Chondrocyte (in vitro differentiated cells): ENCODE results near the gene TEX11. TPM values are rescaled to one million over a fixed set of nuclear protein-coding genes. Genes with fewer than 3 reads are reported as not detected.

Source experiments
- DNase-seq: peaks from one replicate; pipeline ENCODE4 v3.0.0; 2021; ENCODE audit warnings: mixed read lengths, low spot score
- H3K27ac Mint-ChIP-seq: one replicate; pipeline ENCODE4 v1.8.0; 2021; ENCODE audit warnings: mild to moderate bottlenecking, moderate library complexity, mixed read lengths; ENCODE audit not compliant: unreplicated experiment
- H3K27me3 Mint-ChIP-seq: 2 replicates; pipeline ENCODE4 v1.8.0; 2021; ENCODE audit warnings: low read depth, mixed read lengths
- H3K36me3 Mint-ChIP-seq: 2 replicates; pipeline ENCODE4 v1.8.0; 2021; ENCODE audit warnings: low read depth, mixed read lengths
- H3K4me1 Mint-ChIP-seq: 2 replicates; pipeline ENCODE4 v1.8.0; 2021; ENCODE audit warnings: low read depth, mild to moderate bottlenecking, mixed read lengths
- H3K4me3 Mint-ChIP-seq: one replicate; pipeline ENCODE4 v1.8.0; 2021; ENCODE audit warnings: mild to moderate bottlenecking, moderate library complexity, mixed read lengths; ENCODE audit not compliant: unreplicated experiment
- H3K9me3 Mint-ChIP-seq: 2 replicates; pipeline ENCODE4 v1.8.0; 2021; ENCODE audit warnings: low read depth, mixed read lengths
- total RNA-seq: library from RNA; stranded (reverse); gene quantifications from 3 replicates; pipeline ENCODE4 v1.2.1, GENCODE V29; 2021
- TF ChIP-seq, protein P1 (sequence below): fragments of 200-600 bp; sonication (generic); IDR thresholded peaks from 2 replicates; pipeline ENCODE4 v1.5.0; 2021; ENCODE audit warnings: antibody characterized with exemption, mild to moderate bottlenecking, moderate library complexity

The TEX11 gene
- total RNA-seq, 1 donor from 2014 or later: not detected

DNA sequence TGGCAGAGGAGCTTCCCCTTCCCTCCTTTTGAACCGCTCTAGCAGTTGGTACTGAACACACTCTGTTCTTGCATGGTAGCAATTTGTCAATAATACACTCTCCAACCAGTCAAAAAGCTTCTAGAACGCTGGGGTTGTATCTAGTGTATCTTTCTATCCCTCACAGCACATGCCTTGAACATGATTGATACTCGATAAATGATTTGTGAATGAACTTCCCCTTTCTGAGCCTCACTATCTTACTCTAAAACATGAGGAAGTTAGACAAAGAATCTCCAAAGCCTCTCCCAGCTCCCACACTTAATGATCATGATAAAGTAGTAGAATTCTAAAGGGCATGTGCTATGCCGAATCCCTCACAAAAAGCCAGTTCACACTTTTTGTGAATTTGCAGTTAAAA lies 399.4 kb downstream of the TEX11 start:
- Mint-ChIP-seq H3K36me3 (peaks cover 1% of the 10 kb centered on the region), H3K4me3 (no peak overlapping the region), H3K27ac (no peak overlapping the region), H3K4me1 (no peaks in the 10 kb centered on the region), H3K9me3 (peaks cover 13% of the 10 kb centered on the region), H3K27me3 (no peaks in the 10 kb centered on the region)
- TF ChIP-seq, protein P1, sequence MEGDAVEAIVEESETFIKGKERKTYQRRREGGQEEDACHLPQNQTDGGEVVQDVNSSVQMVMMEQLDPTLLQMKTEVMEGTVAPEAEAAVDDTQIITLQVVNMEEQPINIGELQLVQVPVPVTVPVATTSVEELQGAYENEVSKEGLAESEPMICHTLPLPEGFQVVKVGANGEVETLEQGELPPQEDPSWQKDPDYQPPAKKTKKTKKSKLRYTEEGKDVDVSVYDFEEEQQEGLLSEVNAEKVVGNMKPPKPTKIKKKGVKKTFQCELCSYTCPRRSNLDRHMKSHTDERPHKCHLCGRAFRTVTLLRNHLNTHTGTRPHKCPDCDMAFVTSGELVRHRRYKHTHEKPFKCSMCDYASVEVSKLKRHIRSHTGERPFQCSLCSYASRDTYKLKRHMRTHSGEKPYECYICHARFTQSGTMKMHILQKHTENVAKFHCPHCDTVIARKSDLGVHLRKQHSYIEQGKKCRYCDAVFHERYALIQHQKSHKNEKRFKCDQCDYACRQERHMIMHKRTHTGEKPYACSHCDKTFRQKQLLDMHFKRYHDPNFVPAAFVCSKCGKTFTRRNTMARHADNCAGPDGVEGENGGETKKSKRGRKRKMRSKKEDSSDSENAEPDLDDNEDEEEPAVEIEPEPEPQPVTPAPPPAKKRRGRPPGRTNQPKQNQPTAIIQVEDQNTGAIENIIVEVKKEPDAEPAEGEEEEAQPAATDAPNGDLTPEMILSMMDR: no peak
- no peak for DNase-seq

DNA sequence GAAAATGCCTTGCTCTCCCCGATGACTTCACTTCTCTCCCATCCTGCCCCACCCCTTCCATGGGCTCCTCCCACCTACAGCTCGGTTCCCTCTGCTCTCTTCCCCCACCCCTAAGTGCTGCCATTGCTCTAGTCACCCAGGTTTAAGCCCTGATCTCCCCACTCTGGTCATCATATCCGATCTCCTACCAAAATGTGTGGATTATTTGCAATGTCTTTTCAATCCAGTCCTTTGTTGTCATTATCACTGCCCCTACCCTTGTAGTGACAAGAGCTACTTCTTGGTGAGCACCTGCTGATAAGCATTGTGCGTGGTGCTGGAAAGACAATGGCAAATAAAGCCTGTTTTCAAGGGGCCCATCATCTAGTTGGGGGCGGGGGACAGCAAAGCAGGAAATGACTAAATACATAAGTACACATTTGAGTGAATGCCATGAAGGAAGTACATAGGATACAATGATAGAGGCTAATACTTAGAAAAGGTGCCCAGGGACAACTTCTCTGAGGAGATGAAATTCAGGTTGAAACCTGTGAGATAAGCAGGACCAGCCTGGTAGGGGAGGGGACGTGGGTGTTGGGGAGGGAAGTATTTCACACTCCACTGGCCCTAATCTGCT lies 400.1 kb downstream of the TEX11 start:
- TF ChIP-seq, protein P1: no peak
- Mint-ChIP-seq H3K36me3 (peaks cover 1% of the 10 kb centered on the region), H3K9me3 (peaks cover 8% of the 10 kb centered on the region), H3K4me1 (no peaks in the 10 kb centered on the region), H3K27ac (no peak overlapping the region), H3K27me3 (no peaks in the 10 kb centered on the region), H3K4me3 (no peak overlapping the region)
- no peak for DNase-seq

DNA sequence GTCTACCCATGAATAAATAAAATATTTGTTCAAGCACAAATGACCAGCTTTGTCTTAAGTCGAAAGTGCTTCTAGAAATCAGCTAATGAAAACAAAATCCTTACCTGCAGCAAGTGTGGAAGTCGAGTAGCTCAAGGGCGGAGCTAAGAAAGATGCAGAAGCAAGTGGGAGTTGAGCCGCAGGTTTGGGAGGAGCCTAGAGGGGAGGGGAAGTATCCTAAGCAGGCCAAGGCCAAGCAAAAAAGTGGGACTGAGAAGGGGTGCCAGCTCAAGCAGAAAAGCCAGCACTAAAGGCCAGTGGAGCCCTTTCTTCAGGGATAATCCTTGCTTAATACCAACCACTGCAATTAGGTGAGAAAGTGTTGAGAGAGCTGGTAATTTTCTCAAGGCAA lies 403.1 kb downstream of the TEX11 start:
- H3K27me3 Mint-ChIP-seq: no peaks in the 10 kb centered on the region
- TF ChIP-seq, protein P1: no peak
- H3K4me3 Mint-ChIP-seq: no peak overlapping the region
- peaks cover 11% of the 10 kb centered on the region for H3K9me3 Mint-ChIP-seq
- H3K36me3 Mint-ChIP-seq: peaks cover 7% of the 10 kb centered on the region
- DNase-seq: no peak
- H3K27ac Mint-ChIP-seq: no peak overlapping the region
- no peaks in the 10 kb centered on the region for H3K4me1 Mint-ChIP-seq

DNA sequence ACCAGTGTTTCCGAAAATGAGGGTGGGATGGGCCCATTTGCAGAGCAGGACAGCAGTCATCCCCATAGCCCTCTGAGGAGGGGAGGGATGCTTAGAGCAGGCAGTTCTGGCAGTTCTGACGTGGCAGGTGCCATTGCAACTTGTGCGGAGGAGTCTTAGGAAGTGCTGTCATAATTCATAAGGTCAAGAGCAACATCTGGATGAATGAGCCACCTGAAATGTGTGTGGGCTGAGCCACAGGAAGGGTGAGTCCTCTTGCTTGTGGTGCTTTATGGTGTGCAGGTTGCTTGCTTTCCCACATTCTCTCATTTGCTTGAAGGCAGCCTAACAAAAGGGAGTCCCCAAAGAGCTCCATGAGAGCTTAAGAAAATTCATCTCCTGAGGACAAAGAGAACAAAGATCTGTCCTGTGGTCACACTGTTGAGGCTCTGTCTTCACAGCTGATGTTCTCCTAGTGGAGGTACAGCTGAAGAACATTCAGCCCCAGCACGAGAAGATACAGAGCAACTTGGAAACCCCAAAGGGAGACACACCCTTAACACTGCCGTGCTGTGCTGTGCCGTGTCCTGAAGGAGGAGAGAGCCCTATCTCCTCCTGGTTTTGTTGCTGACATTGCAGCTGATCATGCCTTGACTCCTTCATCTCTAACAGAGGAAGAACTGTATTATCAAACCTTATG lies 403.6 kb downstream of the TEX11 start:
- Mint-ChIP-seq H3K4me3 (no peak overlapping the region), H3K27ac (no peak overlapping the region), H3K9me3 (peaks cover 11% of the 10 kb centered on the region), H3K36me3 (peaks cover 9% of the 10 kb centered on the region), H3K27me3 (no peaks in the 10 kb centered on the region), H3K4me1 (no peaks in the 10 kb centered on the region)
- TF ChIP-seq, protein P1: no peak
- no peak for DNase-seq

DNA sequence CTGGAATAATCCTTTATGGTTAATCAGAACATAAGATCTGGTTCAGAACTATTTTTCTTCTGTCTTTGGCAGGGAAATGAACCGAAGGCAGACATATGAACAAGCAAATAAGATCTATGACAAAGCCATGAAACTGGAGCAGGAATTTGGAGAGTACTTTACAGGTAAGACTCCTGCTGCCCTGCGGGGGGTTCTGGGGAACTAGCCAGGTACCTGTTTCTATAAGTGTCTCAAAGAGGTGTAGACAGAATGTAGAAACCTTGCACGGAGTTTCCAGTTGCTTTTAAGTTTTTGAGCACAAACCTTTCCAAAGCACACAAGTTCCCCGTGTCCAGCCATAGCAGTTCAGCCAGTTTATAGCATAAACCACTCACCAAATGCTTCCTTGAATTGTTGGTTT lies 407.7 kb downstream of the TEX11 start:
- Mint-ChIP-seq H3K27ac (no peak overlapping the region), H3K4me1 (no peaks in the 10 kb centered on the region), H3K4me3 (no peak overlapping the region), H3K9me3 (peaks cover 17% of the 10 kb centered on the region), H3K27me3 (no peaks in the 10 kb centered on the region), H3K36me3 (peaks cover 13% of the 10 kb centered on the region)
- TF ChIP-seq, protein P1: no peak
- DNase-seq: no peak
